Measurements from ENCODE around the gene ZNF576. TPM values are rescaled to one million over a fixed set of nuclear protein-coding genes. Genes with fewer than 3 reads are reported as not detected.
"Not testable (repeated sequence)": the region's sequence is repeated elsewhere in the genome, so short reads cannot be mapped to it uniquely, and the experiment has no call there.

Gene ZNF576
- polyA plus RNA-seq, 4 donors, result 10.9 to 16.7 (median 11.6) TPM

GRCh38 chr19:43644181-43644580, 47.8 kb downstream of the ZNF576 start:
- DNase-seq (ENCODE audit: low read depth in 4 of 4, low spot score in 3 of 4), result no peak

GRCh38 chr19:43648633-43649032, 52.2 kb downstream of the ZNF576 start:
- no peak for DNase-seq (ENCODE audit: low read depth in 4 of 4, low spot score in 3 of 4)

GRCh38 chr19:43649514-43649913, 53.1 kb downstream of the ZNF576 start:
- DNase-seq (ENCODE audit: low read depth in 4 of 4, low spot score in 3 of 4), result no peak

GRCh38 chr19:43650276-43650675, 53.9 kb downstream of the ZNF576 start:
- DNase-seq (ENCODE audit: low read depth in 4 of 4, low spot score in 3 of 4), result not testable (repeated sequence)

Other genes with a start within 250 kb of the ZNF576 start
- under 1 TPM in 2 of 4 donors, not detected in 2; 0.35 to 0.39 TPM for gene CD177, start 242.9 kb upstream of the ZNF576 start, polyA plus RNA-seq (ENCODE audit: insufficient read length in 4 of 4)
- under 1 TPM in 1 of 4 donors, not detected in 3; 0.06 TPM for gene TEX101, start 181.7 kb upstream of the ZNF576 start, polyA plus RNA-seq (ENCODE audit: insufficient read length in 4 of 4)
- gene LYPD3, start 131.0 kb upstream of the ZNF576 start, polyA plus RNA-seq (ENCODE audit: insufficient read length in 4 of 4), result 1 to 10 TPM; 1.6 to 5.5 (median 2.5) TPM
- 10 to 100 TPM in 1 of 4 donors, 1 to 10 TPM in 3; 5.7 to 13.7 (median 8.8) TPM for gene PHLDB3, start 91.8 kb upstream of the ZNF576 start, polyA plus RNA-seq (ENCODE audit: insufficient read length in 4 of 4)
- 10 to 100 TPM; 27.5 to 31.1 (median 28.1) TPM for gene ETHE1, start 69.4 kb upstream of the ZNF576 start, polyA plus RNA-seq (ENCODE audit: insufficient read length in 4 of 4)
- 1 to 10 TPM; 1.9 to 2.6 (median 2.0) TPM for gene ZNF575, start 63.4 kb upstream of the ZNF576 start, polyA plus RNA-seq (ENCODE audit: insufficient read length in 4 of 4)
- gene XRCC1, start 21.1 kb upstream of the ZNF576 start, polyA plus RNA-seq (ENCODE audit: insufficient read length in 4 of 4), result 10 to 100 TPM; 56.7 to 71.0 (median 66.6) TPM
- 10 to 100 TPM; 17.4 to 19.4 (median 18.7) TPM for gene PINLYP, start 20.8 kb upstream of the ZNF576 start, polyA plus RNA-seq (ENCODE audit: insufficient read length in 4 of 4)
- gene IRGQ, start 461 bp upstream of the ZNF576 start, polyA plus RNA-seq (ENCODE audit: insufficient read length in 4 of 4), result 10 to 100 TPM; 12.1 to 16.4 (median 13.2) TPM
- gene SRRM5, start 15.5 kb downstream of the ZNF576 start, polyA plus RNA-seq (ENCODE audit: insufficient read length in 4 of 4), result 1 to 10 TPM in 1 of 4 donors, under 1 TPM in 3; 0.61 to 1.2 (median 0.72) TPM
- gene ZNF428, start 23.0 kb downstream of the ZNF576 start, polyA plus RNA-seq (ENCODE audit: insufficient read length in 4 of 4), result 100 to 1,000 TPM in 1 of 4 donors, 10 to 100 TPM in 3; 76.5 to 141 (median 91.1) TPM
- gene CADM4, start 43.3 kb downstream of the ZNF576 start, polyA plus RNA-seq (ENCODE audit: insufficient read length in 4 of 4), result 10 to 100 TPM; 44.9 to 65.8 (median 49.0) TPM
- 1 to 10 TPM; 6.3 to 9.5 (median 8.5) TPM for gene PLAUR, start 73.6 kb downstream of the ZNF576 start, polyA plus RNA-seq (ENCODE audit: insufficient read length in 4 of 4)
- not detected for gene IRGC, start 119.5 kb downstream of the ZNF576 start, polyA plus RNA-seq (ENCODE audit: insufficient read length in 4 of 4)
- gene SMG9, start 158.4 kb downstream of the ZNF576 start, polyA plus RNA-seq (ENCODE audit: insufficient read length in 4 of 4), result 10 to 100 TPM; 42.7 to 55.7 (median 48.0) TPM
- 1 to 10 TPM; 1.4 to 3.8 (median 1.6) TPM for gene KCNN4, start 184.4 kb downstream of the ZNF576 start, polyA plus RNA-seq (ENCODE audit: insufficient read length in 4 of 4)
- under 1 TPM; 0.14 to 0.37 (median 0.31) TPM for gene LYPD5, start 205.9 kb downstream of the ZNF576 start, polyA plus RNA-seq (ENCODE audit: insufficient read length in 4 of 4)
- 10 to 100 TPM in 3 of 4 donors, 1 to 10 TPM in 1; 9.7 to 16.1 (median 15.0) TPM for gene ZNF283, start 230.7 kb downstream of the ZNF576 start, polyA plus RNA-seq (ENCODE audit: insufficient read length in 4 of 4)

Data from right renal pelvis (tissue), 4 donors.